GM19455 (cell line): ENCODE data around the gene SOX6.

Experiments used
- ATAC-seq: cut with Tn5 transposase; IDR thresholded peaks from one replicate; pipeline ENCODE4 v1.9.1; 2021; ENCODE audit not compliant: unreplicated experiment

The SOX6 gene

GRCh38 chr11:16012125-16012751, 344.1 kb downstream of the SOX6 start:
- ATAC-seq = no peak

- ATAC-seq = no peak
Observed at GRCh38 chr11:16011396-16011795, 344.9 kb downstream of the SOX6 start.

- ATAC-seq = no peak
Observed at GRCh38 chr11:16009021-16009420, 347.3 kb downstream of the SOX6 start.

- no peak for ATAC-seq
Observed at GRCh38 chr11:16007514-16007913, 348.8 kb downstream of the SOX6 start.

GRCh38 chr11:16002942-16003341, 353.4 kb downstream of the SOX6 start:
- ATAC-seq = no peak

GRCh38 chr11:16001899-16002426, 354.4 kb downstream of the SOX6 start:
- ATAC-seq = no peak

- ATAC-seq = no peak
Observed at GRCh38 chr11:16001044-16001568, 355.2 kb downstream of the SOX6 start.

GRCh38 chr11:16000065-16000464, 356.3 kb downstream of the SOX6 start:
- ATAC-seq = no peak

- no peak for ATAC-seq
Observed at GRCh38 chr11:15993345-15993744, 363.0 kb downstream of the SOX6 start.

- ATAC-seq = no peak
Observed at GRCh38 chr11:15991215-15991614, 365.1 kb downstream of the SOX6 start.

GRCh38 chr11:15989685-15990084, 366.7 kb downstream of the SOX6 start:
- ATAC-seq = no peak

- ATAC-seq = no peak
Observed at GRCh38 chr11:15988693-15989231, 367.6 kb downstream of the SOX6 start.

GRCh38 chr11:15988016-15988550, 368.3 kb downstream of the SOX6 start:
- no peak for ATAC-seq

GRCh38 chr11:15987046-15987445, 369.3 kb downstream of the SOX6 start:
- no peak for ATAC-seq

- ATAC-seq = no peak
Observed at GRCh38 chr11:15985860-15986139, 370.5 kb downstream of the SOX6 start.

GRCh38 chr11:15985127-15985859, 371.1 kb downstream of the SOX6 start:
- ATAC-seq = no peak

- ATAC-seq = no peak
Observed at GRCh38 chr11:15981292-15981691, 375.1 kb downstream of the SOX6 start.

GRCh38 chr11:15977116-15977515, 379.2 kb downstream of the SOX6 start:
- ATAC-seq = no peak

GRCh38 chr11:15976433-15977045, 379.8 kb downstream of the SOX6 start:
- ATAC-seq = no peak

- ATAC-seq = no peak
Observed at GRCh38 chr11:15975742-15976141, 380.6 kb downstream of the SOX6 start.

GRCh38 chr11:15972838-15973237, 383.5 kb downstream of the SOX6 start:
- no peak for ATAC-seq

- ATAC-seq = no peak
Observed at GRCh38 chr11:15971215-15971546, 385.2 kb downstream of the SOX6 start.
